Naive thymus-derived CD8-positive, alpha-beta T cell (primary cell): ENCODE measurements around the gene GGTLC1. TPM values are rescaled to one million over a fixed set of nuclear protein-coding genes. Genes with fewer than 3 reads are reported as not detected.
A peak's percentile ranks its signal among the peaks of the same experiment; 100 is the strongest.
"Not testable (repeated sequence)": the region's sequence is repeated elsewhere in the genome, so short reads cannot be mapped to it uniquely, and the experiment has no call there.

Experiments used
- ATAC-seq, 2 donors: fragments of 150-1000 bp; cut with Tn5 transposase in 1 of 2; sonication (Bioruptor Pico), chemical (Tn5 transposase) in 1 of 2; 1 replicate in 1 of 2; 2 replicates in 1 of 2; pipeline ENCODE4 v1.10.0; 2021; ENCODE audit warnings: mild to moderate bottlenecking in 2 of 2, moderate library complexity in 2 of 2
- POLR2A ChIA-PET: fragments of 350-600 bp; sonication (Branson Sonifier 250); formaldehyde crosslinking; loops from one replicate; lab custom pipeline; 2021; ENCODE audit warnings: antibody characterized with exemption; lab: Charles Lee
- DNase-seq, 10 donors: peaks; one replicate each; pipeline versions ENCODE4 v3.0.0 to v3.0.0-alpha.2; 2020 to 2022
- H3K27ac Mint-ChIP-seq, 10 donors: one replicate each; pipeline ENCODE4 v1.8.0; 2020 to 2022; ENCODE audit warnings: mild to moderate bottlenecking in 10 of 10, mixed read lengths in 10 of 10, moderate library complexity in 4 of 10, inconsistent platforms in 1 of 10
- H3K27me3 Mint-ChIP-seq, 5 donors: one replicate each; pipeline ENCODE4 v1.8.0; 2021 to 2022; ENCODE audit warnings: mixed read lengths in 5 of 5
- H3K36me3 Mint-ChIP-seq, 3 donors: one replicate each; pipeline ENCODE4 v1.8.0; 2020 to 2022; ENCODE audit warnings: mixed read lengths in 3 of 3, mild to moderate bottlenecking in 2 of 3, inconsistent platforms in 1 of 3
- H3K4me1 Mint-ChIP-seq, 4 donors: one replicate each; pipeline ENCODE4 v1.8.0; 2021 to 2022; ENCODE audit warnings: mixed read lengths in 4 of 4
- H3K4me3 Mint-ChIP-seq, 10 donors: one replicate each; pipeline ENCODE4 v1.8.0; 2020 to 2022; ENCODE audit warnings: mild to moderate bottlenecking in 10 of 10, mixed read lengths in 10 of 10, moderate library complexity in 6 of 10, inconsistent platforms in 1 of 10
- H3K9me3 Mint-ChIP-seq, 9 donors: one replicate each; pipeline ENCODE4 v1.8.0; 2020 to 2022; ENCODE audit warnings: mixed read lengths in 9 of 9, mild to moderate bottlenecking in 3 of 9, inconsistent platforms in 1 of 9, moderate library complexity in 1 of 9
- polyA plus RNA-seq, 3 donors: library from polyadenylated mRNA; unstranded; fragments of 300-500 nt; fragmentation: Illumina TruSeq; gene quantifications; one replicate each; pipeline ENCODE4 v1.2.3, GENCODE V29; 2021
- total RNA-seq, 8 experiments: library from RNA in 2 of 8; stranded (reverse) in 2 of 8; gene quantifications; one replicate each; pipeline ENCODE4 v1.2.3 and lab custom pipeline; 2021 to 2026

Gene GGTLC1
- total and polyA plus RNA-seq, 5 experiments from 2014 or later: not detected

GRCh38 chr20:23990296-23990695 is 1.7 kb upstream of the GGTLC1 start:
- ATAC-seq, POLR2A ChIA-PET, H3K36me3 Mint-ChIP-seq, H3K27ac Mint-ChIP-seq, H3K27me3 Mint-ChIP-seq, H3K4me1 Mint-ChIP-seq, H3K9me3 Mint-ChIP-seq, H3K4me3 Mint-ChIP-seq, DNase-seq: not testable (repeated sequence)

DNA sequence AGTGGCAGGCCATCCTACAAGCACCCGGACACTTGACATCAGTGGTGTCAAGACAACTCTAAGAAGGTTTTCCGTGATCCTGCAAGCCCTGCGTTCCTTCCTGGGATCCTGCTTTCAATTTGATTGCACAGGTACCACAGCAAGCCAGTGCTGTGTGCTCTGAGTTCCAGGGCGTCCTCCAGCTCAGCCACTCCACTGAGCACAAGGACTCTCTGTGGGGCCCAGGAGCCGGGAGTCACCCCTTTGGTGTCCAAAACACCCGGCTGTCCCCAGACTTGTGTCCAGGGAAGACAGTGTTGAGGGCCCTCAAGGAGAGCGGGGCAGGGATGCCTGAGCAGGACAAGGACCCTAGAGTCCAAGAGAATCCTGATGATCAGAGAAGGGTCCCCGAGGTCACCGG is 387 bp upstream of the GGTLC1 start:
- H3K27ac Mint-ChIP-seq: peak overlapping the region in 1 of 10 donors; percentile 21
- H3K27me3 Mint-ChIP-seq, DNase-seq, H3K9me3 Mint-ChIP-seq, H3K4me3 Mint-ChIP-seq, H3K36me3 Mint-ChIP-seq, ATAC-seq, POLR2A ChIA-PET, H3K4me1 Mint-ChIP-seq: not testable (repeated sequence)

DNA sequence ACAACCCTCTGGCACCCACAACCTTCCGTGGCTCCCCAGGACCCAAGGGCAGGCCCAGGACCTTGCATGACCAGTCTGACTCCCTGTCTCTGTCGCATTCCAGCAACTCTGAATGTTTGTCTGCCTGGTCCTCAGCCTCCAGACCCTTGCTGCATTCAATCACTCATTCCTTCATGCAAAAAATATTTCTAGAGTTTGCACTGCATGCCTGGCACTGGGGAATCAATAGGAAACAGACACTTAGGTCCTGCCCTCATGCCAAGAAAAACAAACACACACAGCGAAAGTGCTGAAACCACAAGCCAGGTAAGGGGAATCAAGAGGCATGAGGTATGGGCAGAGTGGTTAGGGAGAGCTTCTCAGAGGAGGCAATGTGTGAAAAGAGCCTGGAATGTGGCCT is 1.9 kb downstream of the GGTLC1 start:
- H3K4me3 Mint-ChIP-seq, H3K9me3 Mint-ChIP-seq, H3K36me3 Mint-ChIP-seq, H3K27me3 Mint-ChIP-seq, H3K27ac Mint-ChIP-seq, ATAC-seq, H3K4me1 Mint-ChIP-seq, POLR2A ChIA-PET, DNase-seq: not testable (repeated sequence)

- DNase-seq, H3K4me1 Mint-ChIP-seq, H3K4me3 Mint-ChIP-seq, H3K36me3 Mint-ChIP-seq, H3K27ac Mint-ChIP-seq, ATAC-seq, H3K27me3 Mint-ChIP-seq, POLR2A ChIA-PET, H3K9me3 Mint-ChIP-seq: not testable (repeated sequence)
These were observed 2.3 kb downstream of the GGTLC1 start for GRCh38 chr20:23986310-23986709.

- H3K9me3 Mint-ChIP-seq, H3K36me3 Mint-ChIP-seq, H3K4me1 Mint-ChIP-seq, DNase-seq, H3K27me3 Mint-ChIP-seq, POLR2A ChIA-PET, ATAC-seq, H3K4me3 Mint-ChIP-seq, H3K27ac Mint-ChIP-seq: not testable (repeated sequence)
These were observed 2.8 kb downstream of the GGTLC1 start for GRCh38 chr20:23985790-23986225.

- H3K4me3 Mint-ChIP-seq: not testable (repeated sequence)
These were observed 3.4 kb downstream of the GGTLC1 start for GRCh38 chr20:23985066-23985789.

DNA sequence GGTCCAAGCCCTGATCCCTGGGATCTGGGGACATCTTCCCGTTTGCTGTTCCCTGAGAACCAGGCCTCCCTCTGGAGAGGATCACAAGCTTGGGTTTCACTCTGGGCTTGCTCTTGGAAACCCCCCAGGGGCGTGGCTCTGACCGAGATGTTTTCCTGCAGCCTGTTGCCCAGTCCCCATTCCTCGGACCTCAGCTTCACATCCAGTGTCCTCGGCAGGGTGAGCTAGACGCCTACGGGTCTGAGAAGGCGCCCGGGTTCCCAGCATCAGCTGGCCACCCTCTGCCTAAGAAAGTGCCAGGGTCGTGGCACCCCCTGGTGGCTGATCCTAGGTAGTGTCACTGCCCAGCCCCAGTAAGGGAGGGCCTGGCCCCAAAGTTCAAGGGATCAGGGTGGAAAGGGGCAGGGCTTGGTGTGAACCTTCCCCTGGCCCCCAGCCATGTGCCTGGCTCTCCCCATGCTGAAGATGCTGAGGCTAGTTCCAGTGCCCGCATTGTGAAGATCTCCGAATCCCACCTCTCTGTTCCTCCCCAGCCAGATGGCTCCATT is 4.0 kb downstream of the GGTLC1 start:
- peak in 1 of 10 donors; percentile 14 for DNase-seq
- H3K36me3 Mint-ChIP-seq, H3K4me1 Mint-ChIP-seq, H3K27me3 Mint-ChIP-seq, ATAC-seq, POLR2A ChIA-PET, H3K4me3 Mint-ChIP-seq, H3K9me3 Mint-ChIP-seq: not testable (repeated sequence)
- H3K27ac Mint-ChIP-seq: peak overlapping the region in 2 of 10 donors; percentile 18 to 25

More at GRCh38 chr20:23985066-23985789, 3.4 kb downstream of the GGTLC1 start:
- H3K36me3 Mint-ChIP-seq, H3K9me3 Mint-ChIP-seq, ATAC-seq, POLR2A ChIA-PET, DNase-seq, H3K27me3 Mint-ChIP-seq, H3K4me1 Mint-ChIP-seq: not testable (repeated sequence)
- H3K27ac Mint-ChIP-seq: peak overlapping the region in 2 of 10 donors; percentile 18 to 25

DNA sequence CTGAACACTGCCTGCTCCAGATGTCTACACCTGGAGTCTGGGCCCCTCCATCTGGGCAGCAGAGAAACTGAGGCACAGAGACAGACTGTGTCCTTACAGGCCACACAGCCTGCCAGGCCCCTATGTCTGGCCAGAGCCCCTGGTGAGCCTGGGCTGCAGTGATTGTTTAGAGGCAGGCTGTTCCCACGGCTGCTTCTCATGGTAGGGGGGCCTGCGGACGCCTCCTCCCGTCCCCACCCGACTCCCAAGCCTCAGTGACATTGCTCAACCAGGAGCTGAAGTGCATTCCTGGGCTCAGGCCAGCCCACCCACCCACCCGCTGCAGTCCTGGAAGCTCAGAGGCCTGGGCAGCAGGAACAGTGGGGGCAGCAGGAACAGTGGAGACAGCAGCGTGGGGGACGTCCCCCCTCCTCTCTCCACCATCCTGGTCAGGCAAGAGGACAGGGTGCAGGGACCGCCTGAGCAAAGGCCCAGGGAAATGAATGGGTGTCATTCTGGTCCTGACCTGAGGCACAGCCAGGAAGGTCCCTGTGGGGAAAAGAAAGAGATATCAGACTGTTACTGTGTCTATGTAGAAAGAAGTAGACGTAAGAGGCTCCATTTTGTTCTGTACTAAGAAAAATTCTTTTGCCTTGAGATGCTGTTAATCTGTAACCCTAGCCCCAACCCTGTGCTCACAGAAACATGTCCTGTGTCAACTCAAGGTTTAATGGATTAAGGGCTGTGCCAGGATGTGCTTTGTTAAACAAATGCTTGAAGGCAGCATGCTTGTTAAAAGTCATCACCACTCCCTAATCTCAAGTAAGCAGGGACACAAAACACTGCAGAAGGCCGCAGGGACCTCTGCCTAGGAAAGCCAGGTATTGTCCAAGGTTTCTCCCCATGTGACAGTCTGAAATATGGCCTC is 6.2 kb downstream of the GGTLC1 start:
- H3K4me1 Mint-ChIP-seq, ATAC-seq, H3K27ac Mint-ChIP-seq, H3K4me3 Mint-ChIP-seq, H3K9me3 Mint-ChIP-seq, DNase-seq, H3K27me3 Mint-ChIP-seq, POLR2A ChIA-PET, H3K36me3 Mint-ChIP-seq: not testable (repeated sequence)

GRCh38 chr20:23981526-23981925 is 7.1 kb downstream of the GGTLC1 start:
- DNase-seq, H3K9me3 Mint-ChIP-seq, H3K36me3 Mint-ChIP-seq, ATAC-seq, H3K27me3 Mint-ChIP-seq, H3K4me1 Mint-ChIP-seq, H3K27ac Mint-ChIP-seq, POLR2A ChIA-PET, H3K4me3 Mint-ChIP-seq: not testable (repeated sequence)

DNA sequence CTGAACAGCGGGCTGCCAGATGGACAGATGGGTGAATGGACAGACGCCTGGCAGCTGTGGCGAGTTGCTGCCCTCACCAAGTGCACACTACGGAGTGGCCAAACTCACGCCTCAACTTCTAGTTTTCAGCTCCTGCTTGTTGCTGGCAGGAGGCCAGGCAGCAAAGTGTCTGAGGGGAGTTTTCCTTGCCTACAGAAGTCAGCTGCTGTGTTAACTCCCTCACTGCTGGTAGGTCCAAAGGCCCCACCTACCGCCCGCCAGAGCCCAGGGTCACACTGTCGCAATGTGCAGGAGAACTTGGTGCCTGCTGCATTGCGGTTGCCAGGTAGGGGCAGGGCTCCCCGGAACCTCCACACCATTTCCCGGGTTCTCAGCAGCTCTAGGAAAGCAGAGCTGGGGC is 7.6 kb downstream of the GGTLC1 start:
- DNase-seq, H3K36me3 Mint-ChIP-seq, H3K27ac Mint-ChIP-seq, H3K9me3 Mint-ChIP-seq, H3K27me3 Mint-ChIP-seq, H3K4me3 Mint-ChIP-seq, ATAC-seq, POLR2A ChIA-PET, H3K4me1 Mint-ChIP-seq: not testable (repeated sequence)

DNA sequence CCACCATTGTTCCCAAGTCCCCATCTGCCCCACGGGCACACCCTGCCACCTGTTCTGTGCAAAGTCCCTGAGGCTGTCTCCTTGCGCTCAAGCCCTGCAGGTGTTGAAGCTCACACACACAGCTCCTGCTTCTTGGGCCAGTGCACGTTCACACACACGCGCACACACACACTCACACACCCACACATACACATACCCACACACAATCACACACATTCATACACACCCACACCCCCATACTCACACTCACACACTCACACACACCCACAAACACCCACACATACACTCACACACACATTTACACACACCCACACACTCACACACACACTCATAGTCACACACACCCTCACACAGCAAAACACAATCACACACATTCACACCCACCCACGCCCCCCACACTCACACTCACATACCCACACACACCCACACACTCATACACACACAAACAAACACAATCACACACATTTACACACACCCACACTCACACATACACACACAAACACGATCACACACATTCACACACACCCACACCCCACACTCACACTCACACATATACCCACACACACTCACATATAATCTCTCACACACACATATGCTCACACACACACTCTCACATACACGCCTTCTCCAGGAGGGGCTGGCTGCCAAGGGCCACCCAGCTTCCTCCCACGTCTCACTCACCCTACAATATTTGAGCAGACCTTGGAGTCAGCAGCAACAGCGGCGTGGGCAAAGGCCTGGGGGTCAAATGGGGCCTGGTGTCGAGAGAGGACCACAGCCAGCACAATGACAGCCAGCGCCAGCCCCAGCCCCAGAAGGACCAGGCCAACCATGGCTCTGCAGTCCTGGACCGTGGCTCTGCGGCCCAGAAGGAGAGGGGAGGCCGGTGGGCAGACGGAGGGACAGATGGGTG is 8.4 kb downstream of the GGTLC1 start:
- H3K27me3 Mint-ChIP-seq, ATAC-seq, H3K4me3 Mint-ChIP-seq, DNase-seq, H3K4me1 Mint-ChIP-seq, H3K9me3 Mint-ChIP-seq, POLR2A ChIA-PET, H3K36me3 Mint-ChIP-seq: not testable (repeated sequence)
- peak overlapping the region in 5 of 10 donors; percentile 24 to 86 (median 73) for H3K27ac Mint-ChIP-seq

GRCh38 chr20:23979380-23979779 is 9.2 kb downstream of the GGTLC1 start:
- H3K36me3 Mint-ChIP-seq, DNase-seq, H3K4me3 Mint-ChIP-seq, POLR2A ChIA-PET, ATAC-seq, H3K4me1 Mint-ChIP-seq, H3K27me3 Mint-ChIP-seq, H3K9me3 Mint-ChIP-seq: not testable (repeated sequence)
- peak overlapping the region in 1 of 10 donors; percentile 86 for H3K27ac Mint-ChIP-seq
